GM21381 (cell line): Measurements from ENCODE around the gene CGREF1.

ENCODE experiments used
- ATAC-seq: cut with Tn5 transposase; IDR thresholded peaks from one replicate; pipeline ENCODE4 v1.9.1; 2021; ENCODE audit warnings: mild to moderate bottlenecking, moderate library complexity; ENCODE audit not compliant: unreplicated experiment

Gene CGREF1

DNA sequence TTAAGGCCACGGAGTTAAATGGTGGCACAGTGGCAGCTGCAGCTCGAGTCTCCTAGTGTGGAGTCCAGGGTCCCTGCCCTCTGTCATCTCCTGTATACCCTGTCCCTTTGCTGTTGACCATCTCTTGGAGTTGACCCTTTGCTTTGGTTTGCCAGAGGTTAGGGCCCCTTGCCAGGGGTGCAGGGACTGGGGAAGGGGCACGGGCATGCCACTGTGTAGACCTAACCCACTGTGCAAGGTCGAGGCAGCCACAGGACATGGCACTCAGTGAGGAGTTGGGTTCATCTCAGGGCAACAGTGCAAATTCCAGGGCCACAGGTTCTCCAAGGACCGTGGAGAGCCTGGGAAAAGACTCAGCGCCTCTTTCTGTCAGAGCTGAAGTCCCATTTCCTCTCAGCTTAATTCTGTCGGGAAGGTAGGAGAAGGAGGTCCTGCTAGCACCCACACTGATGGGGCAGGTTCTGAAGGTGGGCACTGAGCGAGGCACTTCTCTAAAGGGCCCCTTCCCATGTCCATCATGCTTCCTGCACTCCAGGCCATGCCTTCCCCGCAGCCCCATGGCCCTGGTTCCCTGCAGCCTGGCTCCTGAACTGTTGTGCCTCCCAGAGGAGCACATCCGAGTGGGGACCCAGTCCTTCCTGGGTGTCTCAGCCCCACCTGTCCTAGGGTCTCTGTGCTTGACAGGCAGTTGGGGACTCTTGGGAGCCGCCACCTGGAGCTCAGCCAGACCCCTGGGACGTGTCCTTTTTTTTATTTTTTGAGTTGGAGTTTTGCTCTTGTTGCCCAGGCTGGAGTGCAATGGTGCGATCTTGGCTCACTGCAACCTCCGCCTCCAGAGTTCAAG lies 29.6 kb downstream of the CGREF1 start:
- no peak for ATAC-seq

DNA sequence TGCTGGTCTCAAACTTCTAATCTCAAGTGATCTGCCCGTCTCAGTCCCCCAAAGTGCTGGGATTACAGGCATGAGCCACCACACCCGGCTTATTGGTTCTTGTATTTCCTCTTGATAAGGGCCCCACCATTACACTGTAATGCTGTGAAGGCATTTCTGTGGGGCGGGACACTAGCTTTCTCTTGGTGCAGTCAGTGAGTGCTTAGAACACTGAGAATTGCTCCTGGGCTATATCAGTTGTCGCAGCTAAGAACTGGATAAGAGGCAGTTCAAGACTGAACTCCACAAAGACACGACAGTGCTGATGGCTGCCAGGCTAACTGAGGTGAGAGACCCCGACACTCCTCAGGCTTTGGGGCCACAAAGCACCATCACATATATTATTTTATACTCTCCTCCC lies 30.3 kb downstream of the CGREF1 start:
- ATAC-seq = no peak

DNA sequence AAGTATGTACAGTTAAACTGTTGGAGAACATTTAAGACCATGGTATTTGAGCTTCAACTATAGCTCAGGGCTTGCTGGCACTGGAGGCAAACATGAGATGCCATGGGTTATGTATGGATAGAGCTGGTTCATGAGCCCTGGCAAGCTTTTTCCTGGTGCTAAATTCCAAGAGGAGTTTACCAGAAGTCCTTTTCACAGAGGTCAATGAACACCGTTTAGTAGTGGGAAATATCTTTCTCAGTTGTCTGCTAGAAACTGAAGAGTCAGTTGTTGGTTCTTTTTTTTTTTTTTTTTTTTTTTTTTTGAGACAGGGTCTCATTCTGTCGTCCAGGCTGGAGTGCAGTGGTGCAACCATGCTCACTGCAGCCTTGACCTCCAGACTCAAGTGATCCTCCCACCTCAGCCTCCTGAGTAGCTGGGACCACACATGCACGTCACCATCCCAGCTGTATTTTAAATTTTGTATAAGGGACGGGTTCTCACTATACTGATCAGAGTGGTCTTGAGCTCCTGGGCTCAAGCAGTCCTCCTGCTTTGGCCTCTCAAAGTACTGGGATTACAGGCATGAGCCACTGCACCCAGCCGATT lies 31.0 kb downstream of the CGREF1 start:
- no peak for ATAC-seq

DNA sequence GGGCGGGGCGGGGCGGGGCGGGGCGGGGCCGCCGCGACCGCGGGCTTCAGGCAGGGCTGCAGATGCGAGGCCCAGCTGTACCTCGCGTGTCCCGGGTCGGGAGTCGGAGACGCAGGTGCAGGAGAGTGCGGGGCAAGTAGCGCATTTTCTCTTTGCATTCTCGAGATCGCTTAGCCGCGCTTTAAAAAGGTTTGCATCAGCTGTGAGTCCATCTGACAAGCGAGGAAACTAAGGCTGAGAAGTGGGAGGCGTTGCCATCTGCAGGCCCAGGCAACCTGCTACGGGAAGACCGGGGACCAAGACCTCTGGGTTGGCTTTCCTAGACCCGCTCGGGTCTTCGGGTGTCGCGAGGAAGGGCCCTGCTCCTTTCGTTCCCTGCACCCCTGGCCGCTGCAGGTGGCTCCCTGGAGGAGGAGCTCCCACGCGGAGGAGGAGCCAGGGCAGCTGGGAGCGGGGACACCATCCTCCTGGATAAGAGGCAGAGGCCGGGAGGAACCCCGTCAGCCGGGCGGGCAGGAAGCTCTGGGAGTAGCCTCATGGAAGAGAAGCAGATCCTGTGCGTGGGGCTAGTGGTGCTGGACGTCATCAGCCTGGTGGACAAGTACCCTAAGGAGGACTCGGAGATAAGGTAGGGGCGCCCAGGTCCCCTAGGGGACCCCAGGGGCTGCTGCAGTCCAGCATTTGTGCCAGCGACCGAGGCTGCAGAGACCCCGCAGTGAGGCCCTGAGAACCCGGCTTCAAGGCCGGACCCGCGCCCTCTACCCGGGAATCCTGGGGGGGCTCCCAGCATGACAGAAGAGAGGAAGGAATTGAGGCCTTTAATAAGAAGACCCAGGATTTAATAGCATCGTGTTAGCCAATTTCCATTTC lies 32.0 kb downstream of the CGREF1 start, which contains the start of gene KHK:
KHK (plus strand) TSS at position 49 of the 870 bp plus-strand sequence; CDS start at position 537, 488 bp downstream.
- no peak for ATAC-seq

DNA sequence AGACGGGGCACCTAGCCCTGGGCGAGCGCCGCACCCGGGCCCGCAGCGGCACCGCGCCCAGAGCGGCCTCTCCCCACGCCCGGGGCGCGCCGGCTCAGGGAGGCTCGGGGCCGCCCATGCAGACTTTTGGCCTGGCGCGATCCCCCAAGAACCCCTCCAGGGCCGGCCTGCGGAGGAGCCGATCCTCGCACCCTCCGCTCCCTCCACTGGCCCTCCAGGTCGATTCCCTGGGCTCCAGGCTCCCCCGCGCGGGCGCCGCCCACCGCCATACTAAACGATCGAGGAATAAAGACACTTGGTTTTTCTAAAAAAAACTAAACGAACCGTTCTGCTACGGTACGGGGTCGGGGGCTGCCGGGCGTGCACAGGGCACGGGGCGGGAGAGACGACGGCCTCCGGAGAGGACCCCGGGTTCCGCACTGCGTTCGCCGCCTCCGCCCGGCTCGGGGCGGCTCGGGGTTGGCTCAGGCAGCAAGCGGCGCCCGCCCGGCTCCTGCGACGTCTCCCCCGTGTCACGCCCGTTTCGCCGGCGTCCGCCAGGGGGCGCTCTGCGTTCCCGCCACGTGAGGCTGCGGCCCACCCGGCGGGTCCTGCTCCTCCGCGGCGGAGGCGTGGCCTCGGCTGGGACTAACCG lies 32.7 kb downstream of the CGREF1 start:
- ATAC-seq = peak; percentile 77

DNA sequence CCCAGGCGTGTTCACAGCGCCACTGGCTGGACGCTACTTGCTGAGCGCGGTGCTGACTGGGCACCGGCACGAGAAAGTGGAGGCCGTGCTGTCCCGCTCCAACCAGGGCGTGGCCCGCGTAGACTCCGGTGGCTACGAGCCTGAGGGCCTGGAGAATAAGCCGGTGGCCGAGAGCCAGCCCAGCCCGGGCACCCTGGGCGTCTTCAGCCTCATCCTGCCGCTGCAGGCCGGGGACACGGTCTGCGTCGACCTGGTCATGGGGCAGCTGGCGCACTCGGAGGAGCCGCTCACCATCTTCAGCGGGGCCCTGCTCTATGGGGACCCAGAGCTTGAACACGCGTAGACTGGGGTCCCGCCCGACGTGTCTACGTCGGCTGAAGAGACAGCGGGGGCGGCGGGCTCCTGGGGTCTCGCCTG lies 33.2 kb downstream of the CGREF1 start:
- peak; percentile 10 for ATAC-seq

DNA sequence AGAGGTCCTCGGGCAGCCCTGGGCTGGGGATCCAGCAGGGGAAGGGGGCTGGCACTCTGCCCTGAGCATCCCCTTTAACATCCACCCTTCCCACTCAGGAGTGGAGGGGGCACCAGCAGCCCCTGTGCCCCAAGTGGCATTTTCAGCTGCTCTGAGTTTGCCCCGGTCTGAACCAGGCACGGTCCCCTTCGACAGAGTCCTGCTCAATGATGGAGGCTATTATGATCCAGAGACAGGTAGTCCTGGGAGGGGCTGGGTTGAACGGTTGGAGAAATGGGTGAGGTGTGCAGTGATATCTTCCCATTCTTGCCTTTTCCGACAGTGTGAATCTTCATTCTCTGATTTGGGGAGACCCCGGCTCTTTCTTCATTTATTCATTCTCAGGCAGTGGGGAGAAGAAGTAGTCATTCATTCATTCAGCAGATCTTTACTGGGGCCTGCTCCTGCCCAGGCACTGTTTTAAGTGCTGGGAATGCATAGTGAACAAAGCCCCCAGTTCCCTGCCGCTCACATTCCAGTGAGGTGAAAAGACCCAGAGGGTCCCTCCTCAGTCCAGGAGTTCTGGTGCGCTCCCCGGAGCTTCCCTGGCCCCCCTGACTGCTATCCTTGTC lies 33.8 kb downstream of the CGREF1 start:
- no peak for ATAC-seq

DNA sequence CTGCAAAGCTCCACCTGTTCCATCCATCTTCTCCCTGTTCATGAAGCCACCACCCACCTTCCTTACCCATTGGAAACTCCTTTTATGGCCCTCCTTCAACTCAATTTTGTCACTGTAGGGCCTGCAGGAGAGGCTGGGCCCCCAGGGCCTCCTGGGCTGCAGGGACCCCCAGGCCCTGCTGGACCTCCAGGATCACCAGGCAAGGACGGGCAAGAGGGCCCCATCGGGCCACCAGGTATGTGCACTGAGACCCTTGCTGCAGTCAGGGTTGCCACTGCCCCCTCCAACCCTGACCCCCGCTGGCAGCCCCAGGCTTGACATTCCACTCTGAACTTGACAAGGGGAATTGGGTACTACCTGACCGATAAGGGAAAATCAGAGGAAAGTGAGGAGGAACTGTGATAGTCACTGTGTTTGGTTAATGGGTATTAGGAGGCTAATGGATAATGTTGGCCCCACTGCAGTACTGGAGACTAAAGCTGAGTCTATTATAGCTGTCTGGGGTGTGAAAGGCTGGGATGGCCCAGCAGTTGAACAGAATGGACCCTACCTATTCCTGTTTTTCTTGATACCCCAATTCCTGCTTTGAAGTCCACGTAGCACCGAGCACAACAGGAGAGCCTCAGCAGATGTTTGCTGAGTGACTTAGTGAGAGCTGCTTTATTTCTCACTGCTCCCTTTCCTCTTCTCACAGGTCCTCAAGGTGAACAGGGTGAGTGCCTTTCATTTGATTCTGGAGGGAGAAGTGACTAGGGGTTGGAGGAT lies 34.4 kb downstream of the CGREF1 start:
- ATAC-seq = no peak

DNA sequence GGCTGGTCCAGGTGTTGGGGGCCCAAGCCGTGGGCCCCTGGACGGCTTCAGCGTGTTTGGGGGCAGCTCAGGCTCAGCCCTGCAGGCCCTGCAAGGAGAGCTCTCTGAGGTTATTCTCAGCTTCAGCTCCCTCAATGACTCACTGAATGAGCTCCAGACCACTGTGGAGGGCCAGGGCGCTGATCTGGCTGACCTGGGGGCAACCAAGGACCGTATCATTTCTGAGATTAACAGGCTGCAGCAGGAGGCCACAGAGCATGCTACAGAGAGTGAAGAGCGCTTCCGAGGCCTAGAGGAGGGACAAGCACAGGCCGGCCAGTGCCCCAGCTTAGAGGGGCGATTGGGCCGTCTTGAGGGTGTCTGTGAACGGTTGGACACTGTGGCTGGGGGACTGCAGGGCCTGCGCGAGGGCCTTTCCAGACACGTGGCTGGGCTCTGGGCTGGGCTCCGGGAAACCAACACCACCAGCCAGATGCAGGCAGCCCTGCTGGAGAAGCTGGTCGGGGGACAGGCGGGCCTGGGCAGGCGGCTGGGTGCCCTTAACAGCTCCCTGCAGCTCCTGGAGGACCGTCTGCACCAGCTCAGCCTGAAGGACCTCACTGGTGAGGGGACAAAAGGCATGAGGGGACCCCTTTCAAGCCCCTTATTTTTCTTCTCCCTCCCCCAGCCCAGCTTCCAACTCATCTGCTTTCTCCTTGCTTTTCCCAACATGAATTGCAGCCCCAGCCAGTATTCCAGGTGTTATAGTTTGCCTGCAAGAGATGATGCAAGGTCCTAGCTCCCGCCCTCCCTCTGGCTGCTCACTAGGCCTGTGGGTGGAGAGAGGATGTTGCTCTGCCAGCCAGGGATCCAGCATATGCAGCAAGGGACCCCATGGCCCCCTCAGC lies 35.3 kb downstream of the CGREF1 start:
- ATAC-seq = no peak

DNA sequence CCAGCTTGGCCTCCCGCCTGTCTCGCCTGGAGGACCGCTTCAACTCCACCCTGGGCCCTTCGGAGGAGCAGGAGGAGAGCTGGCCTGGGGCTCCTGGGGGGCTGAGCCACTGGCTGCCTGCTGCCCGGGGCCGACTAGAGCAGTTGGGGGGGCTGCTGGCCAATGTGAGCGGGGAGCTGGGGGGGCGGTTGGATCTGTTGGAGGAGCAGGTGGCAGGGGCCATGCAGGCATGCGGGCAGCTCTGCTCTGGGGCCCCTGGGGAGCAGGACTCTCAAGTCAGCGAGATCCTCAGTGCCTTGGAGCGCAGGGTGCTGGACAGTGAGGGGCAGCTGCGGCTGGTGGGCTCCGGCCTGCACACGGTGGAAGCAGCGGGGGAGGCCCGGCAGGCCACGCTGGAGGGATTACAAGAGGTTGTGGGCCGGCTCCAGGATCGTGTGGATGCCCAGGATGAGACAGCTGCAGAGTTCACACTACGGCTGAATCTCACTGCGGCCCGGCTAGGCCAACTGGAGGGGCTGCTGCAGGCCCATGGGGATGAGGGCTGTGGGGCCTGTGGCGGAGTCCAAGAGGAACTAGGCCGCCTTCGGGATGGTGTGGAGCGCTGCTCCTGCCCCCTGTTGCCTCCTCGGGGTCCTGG lies 36.0 kb downstream of the CGREF1 start:
- no peak for ATAC-seq

DNA sequence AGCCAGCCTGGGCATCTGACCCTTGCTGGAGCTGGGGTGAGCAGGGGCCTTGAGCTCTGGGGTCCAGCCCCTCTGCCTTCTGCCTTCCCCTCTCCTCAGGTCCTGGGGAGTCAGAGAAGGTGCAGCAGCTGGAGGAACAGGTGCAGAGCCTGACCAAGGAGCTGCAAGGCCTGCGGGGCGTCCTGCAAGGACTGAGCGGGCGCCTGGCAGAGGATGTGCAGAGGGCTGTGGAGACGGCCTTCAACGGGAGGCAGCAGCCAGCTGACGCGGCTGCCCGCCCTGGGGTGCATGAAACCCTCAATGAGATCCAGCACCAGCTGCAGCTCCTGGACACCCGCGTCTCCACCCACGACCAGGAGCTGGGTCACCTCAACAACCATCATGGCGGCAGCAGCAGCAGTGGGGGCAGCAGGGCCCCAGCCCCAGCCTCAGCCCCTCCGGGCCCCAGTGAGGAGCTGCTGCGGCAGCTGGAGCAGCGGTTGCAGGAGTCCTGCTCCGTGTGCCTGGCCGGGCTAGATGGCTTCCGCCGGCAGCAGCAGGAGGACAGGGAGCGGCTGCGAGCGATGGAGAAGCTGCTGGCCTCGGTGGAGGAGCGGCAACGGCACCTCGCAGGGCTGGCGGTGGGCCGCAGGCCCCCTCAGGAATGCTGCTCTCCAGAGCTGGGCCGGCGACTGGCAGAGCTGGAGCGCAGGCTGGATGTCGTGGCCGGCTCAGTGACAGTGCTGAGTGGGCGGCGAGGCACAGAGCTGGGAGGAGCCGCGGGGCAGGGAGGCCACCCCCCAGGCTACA lies 36.8 kb downstream of the CGREF1 start:
- ATAC-seq = no peak

DNA sequence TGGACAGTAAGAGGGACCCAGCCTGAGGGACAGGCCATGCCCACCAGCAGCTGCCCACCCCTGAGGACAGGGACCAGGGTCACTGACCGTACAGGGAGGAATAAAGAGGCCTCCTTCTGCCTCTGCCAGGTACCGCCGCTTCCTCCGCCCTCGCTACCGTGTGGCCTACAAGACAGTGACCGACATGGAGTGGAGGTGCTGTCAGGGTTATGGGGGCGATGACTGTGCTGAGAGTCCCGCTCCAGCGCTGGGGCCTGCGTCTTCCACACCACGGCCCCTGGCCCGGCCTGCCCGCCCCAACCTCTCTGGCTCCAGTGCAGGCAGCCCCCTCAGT lies 38.4 kb downstream of the CGREF1 start:
- no peak for ATAC-seq

DNA sequence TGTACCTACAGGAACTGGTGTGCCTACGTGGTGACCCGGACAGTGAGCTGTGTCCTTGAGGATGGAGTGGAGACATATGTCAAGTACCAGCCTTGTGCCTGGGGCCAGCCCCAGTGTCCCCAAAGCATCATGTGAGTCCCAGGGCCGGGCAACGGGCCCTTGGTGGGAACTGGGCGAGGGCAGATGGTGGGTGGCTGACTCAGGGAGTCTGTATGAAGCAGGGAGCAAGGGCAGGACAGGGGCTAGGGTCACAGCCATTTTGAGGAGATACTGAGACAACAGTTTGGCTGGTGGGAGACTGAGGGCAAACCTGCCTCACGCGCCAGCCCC lies 38.8 kb downstream of the CGREF1 start:
- no peak for ATAC-seq

DNA sequence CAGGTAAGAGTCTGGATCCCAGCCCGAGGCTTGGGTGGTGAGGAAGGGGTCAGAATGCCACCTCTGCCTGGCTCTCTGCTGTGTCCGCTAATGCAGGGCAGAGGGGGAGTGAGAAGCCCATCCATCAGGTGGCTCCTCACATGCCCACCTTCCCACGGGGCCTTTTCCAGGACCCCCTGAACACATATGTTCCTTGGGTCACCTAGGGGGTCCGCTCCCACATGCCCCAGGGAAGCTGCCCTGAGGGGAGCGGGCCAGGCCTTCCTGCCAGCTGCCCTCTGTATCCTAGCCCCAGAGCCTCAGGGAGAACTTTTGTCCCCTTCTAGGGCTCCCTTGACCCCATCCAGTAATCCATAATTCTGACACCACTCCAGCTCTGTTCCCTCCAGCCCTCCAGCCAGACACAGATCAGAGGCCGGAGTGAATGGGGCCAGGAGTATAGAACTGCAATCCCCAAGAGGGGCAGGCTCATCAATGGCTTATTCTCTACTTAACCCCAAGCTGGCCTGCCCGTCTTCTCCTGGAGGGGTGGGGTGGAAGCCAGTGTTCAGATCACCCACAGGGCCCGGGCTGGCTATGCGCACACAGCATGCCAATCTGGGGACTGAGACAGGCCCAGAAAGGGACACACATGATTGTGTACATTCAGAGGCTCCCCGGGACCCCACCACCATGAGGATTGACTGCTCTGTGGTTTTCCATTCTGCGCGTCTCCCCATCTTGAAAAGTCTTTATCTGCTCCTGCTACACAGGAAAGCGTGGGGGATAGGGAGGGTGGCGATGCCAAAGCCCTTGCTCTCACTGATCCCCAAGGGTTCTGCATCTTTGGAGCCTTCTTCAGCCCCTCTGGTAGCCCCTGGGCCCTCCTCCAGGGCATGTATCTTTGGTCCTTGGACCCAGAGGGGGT lies 39.4 kb downstream of the CGREF1 start:
- ATAC-seq = no peak

DNA sequence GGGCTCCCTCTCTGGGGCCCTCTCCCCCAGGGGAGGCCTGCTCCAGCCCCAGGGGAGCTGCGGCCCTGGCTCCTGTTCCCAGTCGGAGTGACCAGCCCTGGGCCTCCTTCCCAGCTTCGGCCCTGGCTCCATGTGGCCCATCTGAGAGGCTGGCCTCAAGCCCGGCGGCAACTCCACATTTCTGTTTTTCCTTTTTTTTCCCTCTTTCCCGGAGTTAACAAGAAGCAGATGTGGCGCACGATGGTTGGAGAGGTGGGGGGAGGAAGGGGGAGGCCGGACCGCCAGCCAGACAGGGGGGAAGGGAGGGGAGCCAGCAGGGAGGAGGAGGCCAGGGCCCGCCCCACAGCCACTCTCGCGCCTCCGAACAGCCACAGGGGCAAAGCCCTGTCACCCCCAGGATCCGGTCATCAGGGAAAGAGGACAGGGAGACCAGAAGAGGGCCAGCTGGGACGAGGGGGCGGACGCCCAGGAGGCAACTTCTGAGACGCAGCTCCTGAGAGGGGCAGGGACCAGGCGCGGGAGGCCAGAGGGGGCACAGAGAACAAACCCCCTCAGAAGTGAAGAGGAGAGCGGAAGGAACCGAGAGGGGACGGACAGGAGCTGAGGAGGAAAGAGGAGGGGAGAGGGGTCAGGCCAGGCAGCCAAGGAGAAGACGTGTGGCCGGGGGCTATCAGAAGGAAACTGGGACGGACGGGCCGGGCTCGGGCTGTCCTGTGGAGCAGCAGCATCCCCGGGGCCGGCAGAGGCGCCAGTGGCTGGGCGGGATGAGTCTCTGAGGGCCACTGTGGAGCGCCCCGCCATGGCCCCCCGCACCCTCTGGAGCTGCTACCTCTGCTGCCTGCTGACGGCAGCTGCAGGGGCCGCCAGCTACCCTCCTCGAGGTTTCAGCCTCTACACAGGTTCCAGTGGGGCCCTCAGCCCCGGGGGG lies 40.4 kb downstream of the CGREF1 start, which contains the start of gene EMILIN1:
EMILIN1 (plus strand) TSS at position 349 of the 928 bp plus-strand sequence; CDS start at position 800, 451 bp downstream.
- no peak for ATAC-seq

DNA sequence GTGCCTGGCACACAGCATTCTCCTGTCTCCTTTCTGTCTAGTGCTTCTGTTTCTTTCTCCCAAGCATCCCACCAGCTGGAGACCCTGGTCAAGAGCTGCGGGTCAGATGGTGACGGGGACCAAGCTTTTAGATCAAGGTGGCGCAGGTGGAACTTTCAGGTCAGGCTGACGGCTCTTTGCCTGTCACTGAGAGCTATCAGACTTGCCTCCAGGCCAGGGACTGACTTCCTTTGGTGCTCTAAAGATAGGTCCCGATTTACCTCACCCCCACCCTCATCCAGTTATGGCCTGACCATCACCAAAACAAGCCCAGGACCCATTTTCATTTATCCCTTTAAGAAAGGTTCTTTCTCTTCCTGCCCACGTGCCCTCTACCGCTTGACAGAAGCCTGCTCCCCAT lies 41.7 kb downstream of the CGREF1 start:
- ATAC-seq = no peak
